T-helper 9 cell (primary cell): Measurements from ENCODE around the gene MVP.
"Not testable (repeated sequence)": the region's sequence is repeated elsewhere in the genome, so short reads cannot be mapped to it uniquely, and the experiment has no call there.

Experiments used
- DNase-seq: peaks from one replicate; pipeline ENCODE4 v3.0.0-alpha.2; 2020

MVP gene

DNA sequence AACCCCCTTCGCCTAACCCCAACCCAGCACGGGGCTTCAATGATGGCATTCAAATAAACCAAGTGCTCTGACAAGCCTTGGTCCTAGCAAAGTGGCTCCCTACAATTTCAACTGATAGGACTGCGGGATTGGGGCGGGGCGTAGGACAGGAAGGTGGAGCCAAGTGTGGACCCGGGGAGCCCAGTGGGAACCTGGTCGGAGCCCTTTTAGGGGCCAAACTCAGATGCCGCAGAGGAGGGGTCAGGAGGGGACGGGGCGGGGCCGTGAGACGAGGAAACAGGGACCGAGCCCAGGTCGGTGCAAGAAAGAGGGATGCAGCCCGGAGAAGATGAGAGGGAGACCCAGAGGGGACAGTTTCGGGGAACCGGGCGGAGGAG is 55.9 kb downstream of the MVP start:
- DNase-seq: no peak

GRCh38 chr16:29876594-29877249 is 56.5 kb downstream of the MVP start:
- DNase-seq: peak; percentile 33

- peak; percentile 21 for DNase-seq
Measured at GRCh38 chr16:29877266-29877961, 57.2 kb downstream of the MVP start.

GRCh38 chr16:29878172-29878571 is 57.9 kb downstream of the MVP start:
- DNase-seq: no peak

DNA sequence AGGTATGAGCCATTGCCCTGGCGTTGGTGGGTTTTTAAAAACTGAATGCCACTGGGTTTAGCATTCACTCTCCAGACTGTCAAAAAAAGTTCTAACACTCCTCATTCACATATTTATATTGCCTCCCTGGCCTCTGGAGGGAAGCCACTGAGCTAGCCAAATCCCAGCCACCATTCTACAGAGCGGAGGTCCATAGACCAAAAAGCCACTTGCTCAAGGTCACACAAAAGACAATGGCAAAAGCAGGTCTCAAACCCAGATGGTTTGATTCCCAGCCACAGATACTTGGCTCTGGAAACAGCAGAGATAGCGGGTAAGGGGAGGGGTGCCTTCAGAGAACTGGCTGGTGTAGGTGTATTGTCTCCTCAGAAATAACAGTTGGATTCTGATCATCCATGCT is 60.8 kb downstream of the MVP start:
- DNase-seq: no peak

- DNase-seq: no peak
Measured at GRCh38 chr16:29883987-29884386, 63.7 kb downstream of the MVP start.

DNA sequence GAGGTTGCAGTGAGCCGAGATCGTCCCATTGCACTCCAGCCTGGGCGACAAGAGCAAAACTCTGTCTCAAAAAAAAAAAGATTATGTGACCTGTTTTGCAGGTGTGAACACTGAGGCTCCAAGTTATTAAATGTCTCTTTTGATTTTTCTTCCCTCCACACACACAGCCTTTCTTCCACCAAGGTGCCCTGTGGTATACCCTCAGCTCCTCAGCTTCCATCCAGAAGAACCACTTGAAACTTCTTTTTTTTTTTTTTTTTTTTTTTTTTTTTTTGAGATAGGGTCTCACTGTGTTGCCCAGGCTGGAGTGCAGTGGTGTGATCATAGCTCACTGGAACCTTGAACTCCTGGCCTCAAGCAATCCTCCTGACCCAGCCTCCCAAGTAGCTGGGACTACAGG is 69.1 kb downstream of the MVP start:
- DNase-seq: not testable (repeated sequence)

DNA sequence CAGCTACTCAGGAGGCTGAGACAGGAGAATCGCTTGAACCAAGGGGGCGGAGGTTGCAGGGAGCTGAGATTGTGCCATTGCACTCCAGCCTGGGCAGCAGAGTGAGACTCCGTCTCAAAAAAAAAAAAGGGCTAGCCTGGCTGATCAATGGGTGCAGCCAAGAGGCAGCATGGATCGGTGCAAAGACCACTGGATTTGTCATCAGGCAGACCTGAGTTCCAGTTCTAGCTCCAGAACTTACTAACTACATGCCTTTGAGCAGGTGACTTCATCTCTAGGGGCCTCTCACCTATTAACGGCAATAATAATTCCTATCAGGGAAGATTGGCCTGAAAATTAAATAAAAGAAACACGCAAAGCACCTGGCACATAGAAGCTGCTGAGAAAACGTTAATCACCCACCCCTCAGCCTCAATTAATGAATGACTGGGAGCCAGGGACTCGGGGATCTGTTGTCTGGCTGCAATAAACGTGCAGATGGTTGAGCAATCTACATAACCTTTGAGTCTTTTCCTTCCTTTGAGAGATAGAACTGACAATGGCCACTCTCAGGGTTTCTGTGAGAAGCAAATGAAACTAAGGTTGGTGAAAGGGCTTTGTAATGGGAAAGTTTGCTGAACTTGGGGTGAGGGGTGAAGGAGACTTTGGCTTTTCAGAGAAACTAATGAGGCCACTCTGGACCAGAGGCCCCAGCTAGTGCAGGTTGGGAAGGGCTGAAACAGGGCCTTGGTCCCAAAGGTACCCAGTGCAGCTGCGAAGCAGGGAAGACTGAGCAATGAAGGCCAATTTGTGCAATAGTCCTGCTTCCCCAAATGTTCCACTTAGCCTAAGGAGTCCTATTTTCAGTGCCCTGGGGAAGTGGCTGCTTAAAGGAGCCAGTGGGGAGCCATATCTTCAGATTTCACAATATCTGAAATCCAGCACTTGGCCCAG is 71.5 kb downstream of the MVP start:
- DNase-seq: no peak

DNA sequence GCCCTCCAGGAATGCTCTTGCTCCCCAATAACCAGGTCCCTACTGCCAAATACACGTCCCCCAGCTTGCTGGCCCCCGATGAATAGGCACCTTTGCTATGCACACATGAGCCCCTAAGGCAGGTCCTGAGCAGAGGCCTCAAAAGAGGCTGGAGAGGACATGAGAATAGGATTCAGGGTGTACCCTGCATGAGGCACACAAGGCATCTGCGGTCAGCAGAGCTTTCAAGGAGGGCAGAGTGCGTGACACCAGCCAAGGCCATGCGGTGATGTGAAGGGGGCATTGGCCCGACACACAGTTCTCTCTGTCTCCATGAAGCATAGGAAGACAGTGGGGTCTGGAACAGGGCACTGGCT is 72.2 kb downstream of the MVP start:
- DNase-seq: no peak

- no peak for DNase-seq
Measured at GRCh38 chr16:29893553-29893952, 73.3 kb downstream of the MVP start.

DNA sequence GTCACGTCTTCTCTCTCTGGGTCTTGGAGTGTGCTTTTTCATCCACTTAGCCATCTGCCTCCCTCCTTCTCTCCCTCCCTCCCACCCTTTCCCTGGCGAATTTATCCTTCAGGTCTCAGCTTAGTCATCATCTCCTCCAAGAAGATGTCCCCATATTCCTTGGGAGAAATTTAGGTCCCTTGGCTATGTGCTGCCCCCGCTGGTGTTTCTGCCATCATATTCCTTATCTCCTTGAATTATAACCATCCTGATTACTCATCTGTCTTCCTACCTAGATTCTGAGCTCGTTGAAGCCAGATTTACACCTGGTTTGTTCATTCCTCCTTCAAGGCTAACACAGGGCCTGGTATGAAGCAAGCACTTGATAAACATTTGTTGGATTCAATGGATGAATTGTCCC is 74.1 kb downstream of the MVP start:
- no peak for DNase-seq

- no peak for DNase-seq
Measured at GRCh38 chr16:29896841-29897240, 76.6 kb downstream of the MVP start.

DNA sequence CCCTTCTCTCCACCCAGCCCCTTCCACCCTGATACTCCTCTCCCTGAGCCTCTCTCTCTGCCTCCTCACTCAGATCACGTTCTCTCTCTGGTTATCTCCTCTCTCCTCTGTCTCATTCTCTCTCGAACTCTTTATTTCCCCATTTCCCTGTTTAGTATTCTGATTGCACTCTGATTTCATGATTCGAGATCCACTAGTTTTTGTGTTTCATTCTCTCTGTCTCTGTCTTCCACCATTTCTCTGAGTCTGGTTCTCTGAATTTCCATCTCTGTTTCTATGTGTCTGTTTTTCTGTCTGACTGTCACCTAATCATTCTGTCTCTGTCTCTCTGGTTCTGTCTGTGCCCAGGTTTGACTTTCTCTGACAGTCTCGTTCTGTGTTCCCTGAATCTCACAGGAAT is 77.1 kb downstream of the MVP start:
- DNase-seq: no peak
